GM21515 (cell line): ENCODE data around the gene HSF4.

Source experiments
- ATAC-seq: cut with Tn5 transposase; IDR thresholded peaks from one replicate; pipeline ENCODE4 v1.9.1; 2021; ENCODE audit not compliant: unreplicated experiment

Gene HSF4

DNA sequence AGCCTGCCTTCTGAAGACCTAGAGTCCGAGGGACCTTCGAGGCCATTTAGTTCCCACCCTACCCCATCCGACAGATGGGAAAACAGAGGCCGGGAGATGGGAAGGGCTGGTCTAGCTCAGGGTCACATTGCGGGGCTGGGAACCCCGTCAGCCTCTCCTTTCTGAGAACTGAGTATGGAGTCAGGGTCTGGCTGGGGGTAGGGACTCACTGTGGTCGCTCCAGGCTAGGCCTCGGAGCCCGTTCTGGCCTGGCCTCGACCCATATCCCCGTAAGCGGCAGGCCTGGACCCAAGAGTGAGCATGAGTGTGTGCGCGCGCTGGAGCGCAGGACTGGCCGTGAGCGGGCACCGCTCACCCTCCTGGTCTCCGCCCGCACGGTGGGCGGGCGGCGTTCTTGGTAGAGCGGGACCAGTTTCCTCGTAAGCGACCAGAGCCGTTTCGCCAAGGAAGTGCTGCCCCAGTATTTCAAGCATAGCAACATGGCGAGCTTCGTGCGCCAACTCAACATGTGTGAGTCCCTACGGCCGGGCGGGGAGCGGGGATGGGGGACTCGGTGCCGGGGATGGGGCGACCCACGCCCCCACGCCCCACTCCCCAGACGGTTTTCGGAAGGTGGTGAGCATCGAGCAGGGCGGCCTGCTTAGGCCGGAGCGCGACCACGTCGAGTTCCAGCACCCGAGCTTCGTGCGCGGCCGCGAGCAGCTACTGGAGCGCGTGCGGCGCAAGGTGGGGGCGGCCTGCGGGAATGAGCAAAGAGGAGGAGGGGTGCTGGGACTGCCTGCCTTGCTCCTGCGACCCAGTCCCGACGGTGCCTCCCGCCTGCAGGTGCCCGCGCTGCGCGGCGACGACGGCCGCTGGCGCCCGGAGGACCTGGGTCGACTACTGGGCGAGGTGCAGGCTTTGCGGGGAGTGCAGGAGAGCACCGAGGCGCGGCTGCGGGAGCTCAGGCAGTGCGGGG, 855 bp downstream of the HSF4 start:
- no peak for ATAC-seq

DNA sequence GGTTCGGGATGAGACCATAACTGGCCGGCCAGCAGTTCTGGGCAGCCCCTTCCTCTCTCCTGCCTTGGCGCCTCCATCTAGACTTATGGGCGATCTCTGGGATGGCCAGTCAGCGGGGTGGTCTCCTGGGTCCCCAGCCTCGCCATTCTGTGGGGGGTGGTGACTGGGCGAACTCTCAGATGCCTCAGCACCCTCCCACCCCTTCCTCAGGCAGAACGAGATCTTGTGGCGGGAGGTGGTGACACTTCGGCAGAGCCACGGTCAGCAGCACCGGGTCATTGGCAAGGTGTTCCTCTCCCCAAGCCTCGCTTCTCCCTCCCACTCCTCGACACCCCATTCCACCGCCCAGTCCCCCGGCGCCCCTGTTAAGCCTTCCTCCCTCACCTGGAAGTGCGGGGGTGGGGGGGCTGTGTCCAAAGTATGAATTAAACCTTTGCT, 1.6 kb downstream of the HSF4 start:
- ATAC-seq = no peak

DNA sequence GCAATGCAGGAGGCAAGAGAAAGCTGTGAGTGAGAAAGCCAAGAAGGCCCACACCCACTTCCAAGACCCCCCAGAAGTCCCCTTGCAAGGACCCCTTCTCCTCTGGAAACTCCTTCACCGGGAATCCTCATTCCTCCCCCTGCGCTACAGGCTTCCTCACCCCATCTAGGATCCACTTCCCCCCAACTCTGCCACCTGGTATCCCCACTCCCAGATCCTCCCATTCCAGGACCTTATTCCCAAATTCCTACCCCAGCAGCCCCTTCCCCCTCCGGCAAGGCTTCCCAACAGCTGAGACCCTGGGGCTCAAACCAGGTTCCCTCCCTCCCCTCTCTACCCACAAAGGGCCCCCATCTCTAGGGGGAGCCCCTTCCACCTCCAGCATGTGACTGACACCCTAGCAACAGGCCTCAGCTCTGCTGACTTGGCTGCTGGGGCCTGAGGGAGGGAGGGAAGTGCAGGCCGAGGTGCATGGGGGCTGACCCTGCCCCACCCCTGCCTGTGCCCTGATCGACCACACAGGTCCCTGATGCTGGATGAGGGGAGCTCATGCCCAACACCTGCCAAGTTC, 2.1 kb downstream of the HSF4 start:
- no peak for ATAC-seq

DNA sequence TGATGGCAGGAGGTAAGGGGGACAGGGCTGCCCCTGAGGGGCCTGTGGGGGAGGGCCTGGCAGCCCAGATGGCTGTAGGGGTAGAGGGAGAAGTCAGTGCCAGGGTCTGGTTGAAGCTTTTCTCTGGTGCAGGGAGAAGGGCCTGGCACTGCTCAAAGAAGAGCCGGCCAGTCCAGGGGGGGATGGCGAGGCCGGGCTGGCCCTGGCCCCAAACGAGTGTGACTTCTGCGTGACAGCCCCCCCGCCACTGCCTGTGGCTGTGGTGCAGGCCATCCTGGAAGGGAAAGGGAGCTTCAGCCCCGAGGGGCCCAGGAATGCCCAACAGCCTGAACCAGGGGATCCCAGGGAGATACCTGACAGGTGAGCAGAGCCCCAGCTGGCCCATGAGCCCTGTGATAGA, 3.0 kb downstream of the HSF4 start:
- no peak for ATAC-seq

DNA sequence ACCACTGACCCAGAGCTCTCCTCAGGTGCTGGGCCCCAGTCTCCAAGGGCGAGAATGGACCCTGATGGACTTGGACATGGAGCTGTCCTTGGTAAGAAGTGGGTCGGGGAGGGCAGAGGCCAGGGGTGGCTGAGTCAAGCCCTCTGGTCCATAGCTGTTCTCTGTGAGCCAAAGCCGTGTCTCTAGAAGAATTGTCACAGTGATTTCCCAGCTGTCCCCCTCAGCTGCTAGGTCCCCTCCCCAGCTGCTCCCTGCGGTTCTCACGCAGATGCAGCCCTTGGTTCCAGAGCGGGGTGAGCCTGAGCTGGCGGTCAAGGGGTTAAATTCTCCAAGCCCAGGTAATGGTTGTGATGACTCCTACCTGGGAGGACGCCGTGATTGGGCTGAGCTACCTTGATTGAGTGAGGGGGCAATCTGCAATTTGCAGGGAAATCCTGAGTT, 4.5 kb downstream of the HSF4 start:
- no peak for ATAC-seq

DNA sequence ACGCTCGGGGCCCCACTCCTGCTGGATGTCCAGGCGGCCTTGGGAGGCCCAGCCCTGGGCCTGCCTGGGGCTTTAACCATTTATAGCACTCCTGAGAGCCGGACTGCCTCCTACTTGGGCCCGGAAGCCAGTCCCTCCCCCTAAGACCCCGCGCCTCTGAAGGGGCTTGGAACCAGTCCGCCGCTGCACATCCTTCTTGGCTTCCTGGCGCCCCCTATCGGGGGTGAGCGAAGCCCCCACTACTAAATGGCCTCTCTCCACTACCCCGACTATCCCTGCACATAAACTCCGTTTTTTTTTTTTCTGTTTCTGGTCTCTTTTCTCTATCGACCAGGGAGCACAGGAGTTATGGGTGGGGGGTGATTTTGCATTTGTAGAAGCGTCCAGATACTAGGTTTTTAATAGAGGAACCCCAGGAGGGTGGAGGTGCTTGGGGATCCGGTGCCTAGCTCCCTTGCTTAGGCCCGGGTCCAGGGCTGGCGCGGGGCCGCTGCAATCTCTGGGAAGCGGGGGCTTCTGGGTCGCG, 5.2 kb downstream of the HSF4 start:
- ATAC-seq = no peak

DNA sequence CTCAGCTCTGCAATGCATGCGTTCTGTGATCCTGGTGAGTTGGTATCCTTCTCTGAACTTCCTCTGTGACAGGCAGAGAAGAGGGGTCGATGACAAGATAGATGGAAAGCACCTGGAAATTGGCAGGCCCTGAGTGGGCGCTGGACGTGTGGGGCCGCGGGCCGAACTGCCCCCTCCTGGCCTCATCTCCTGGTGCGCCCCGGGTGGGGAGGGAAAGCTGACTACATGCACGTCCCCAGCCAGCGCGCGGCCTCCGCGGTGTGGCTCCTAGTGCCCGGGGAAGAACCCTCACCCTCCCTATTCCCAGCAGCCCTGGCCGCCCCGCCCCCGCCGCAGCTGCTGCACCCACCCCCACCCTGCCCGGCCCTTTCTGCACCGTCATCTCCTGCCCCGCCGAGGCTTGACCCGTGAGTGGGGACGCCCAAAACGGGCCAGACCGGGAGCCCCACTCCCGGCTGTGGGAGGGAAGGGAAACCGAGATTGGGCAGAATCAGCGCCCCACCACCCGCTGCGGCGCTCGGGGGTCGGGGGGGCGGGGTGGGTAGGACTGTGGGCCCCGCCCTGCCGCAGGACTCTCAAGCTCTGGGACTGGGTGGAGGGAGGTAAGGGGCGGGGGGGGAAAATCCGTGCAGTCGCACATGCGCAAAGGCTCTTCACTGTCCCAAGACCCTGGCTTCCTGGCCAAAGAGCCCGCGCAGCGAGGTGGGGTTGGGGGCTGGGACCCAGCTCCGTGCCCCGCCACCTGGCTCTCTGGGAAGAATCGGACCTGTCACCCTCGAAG, 5.8 kb downstream of the HSF4 start, which contains the start of gene NOL3:
Gene NOL3, plus strand, starts transcription at position 371 of the 781 bp plus-strand sequence.
- no peak for ATAC-seq

DNA sequence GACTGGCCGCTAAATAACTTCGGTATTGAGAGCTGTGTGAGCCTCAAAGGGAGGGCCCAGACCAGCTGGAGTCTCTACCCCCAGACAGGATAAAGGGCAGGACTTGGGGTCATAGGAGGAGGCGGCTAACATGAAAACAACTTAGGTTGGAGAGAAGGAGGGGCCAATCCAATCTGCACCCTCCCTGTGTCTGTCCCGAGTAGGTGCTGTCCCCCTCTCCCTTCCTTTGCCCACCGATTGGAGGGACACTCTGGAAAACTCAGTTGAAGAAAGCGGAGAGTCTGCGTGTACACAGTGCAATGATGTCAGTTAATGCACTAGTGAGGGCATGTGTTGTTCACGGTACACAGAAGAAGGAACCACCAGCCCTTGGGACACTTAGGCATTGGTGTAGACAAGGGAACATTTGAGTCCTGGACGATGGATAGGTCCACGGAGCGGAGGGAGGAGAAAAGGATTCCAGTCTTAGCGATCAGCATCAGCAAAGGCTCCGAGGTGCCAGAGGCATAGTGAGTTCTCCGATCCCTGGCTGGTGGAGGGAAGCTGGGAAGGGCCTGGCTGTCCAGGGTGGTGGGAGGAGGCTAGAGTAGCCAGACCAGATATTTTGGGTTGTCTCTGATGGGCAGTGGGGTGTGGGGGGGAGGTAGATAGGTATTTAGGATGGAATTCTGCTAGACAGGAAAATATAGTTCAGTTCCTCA, 6.6 kb downstream of the HSF4 start:
- ATAC-seq = no peak

DNA sequence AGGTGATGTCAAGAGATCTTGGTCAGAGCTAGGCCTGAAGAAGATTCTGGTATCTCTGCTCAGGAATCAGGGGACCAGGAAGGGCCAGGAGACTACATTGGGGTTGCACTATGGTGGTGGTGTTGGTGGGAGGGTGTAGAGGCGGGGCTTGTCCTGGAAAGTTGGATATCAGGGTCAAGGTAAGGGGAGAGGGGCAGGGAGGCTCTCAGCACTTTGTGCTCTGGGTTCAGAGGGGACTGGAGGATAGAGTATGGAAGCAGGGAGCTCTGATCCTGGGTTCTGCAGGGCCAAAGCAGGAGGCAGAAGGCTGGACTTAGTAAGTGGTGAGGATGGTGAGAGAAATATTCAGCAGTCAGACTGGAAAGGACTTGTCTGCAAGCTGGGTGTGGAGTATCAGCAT, 8.8 kb downstream of the HSF4 start:
- ATAC-seq = no peak

DNA sequence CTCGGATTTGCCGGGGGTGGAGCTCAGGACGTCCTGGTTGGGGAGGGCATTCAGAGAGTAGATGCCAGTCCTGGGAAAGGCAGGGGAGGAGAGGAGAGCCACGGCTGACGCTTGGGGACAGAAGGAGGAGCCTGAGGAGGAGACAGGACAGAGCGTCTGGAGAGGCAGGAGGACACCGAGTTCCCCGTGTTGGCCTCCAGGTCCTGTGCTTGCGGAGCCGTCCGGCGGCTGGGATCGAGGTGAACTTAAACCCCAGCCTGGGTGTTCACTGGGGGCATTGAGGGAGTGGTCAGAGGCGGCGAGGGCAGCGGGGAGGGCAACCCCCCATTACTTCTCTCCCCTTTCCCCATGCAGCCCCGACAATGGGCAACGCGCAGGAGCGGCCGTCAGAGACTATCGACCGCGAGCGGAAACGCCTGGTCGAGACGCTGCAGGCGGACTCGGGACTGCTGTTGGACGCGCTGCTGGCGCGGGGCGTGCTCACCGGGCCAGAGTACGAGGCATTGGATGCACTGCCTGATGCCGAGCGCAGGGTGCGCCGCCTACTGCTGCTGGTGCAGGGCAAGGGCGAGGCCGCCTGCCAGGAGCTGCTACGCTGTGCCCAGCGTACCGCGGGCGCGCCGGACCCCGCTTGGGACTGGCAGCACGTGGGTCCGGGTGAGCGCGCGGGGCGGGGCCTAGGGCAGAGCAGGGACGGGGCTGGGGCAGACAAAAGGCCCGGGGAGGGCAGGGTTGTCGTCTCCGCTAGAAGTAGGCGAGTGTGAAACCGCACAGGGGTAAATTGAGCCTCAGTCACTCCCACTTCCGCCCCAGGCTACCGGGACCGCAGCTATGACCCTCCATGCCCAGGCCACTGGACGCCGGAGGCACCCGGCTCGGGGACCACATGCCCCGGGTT, 9.5 kb downstream of the HSF4 start:
- no peak for ATAC-seq

DNA sequence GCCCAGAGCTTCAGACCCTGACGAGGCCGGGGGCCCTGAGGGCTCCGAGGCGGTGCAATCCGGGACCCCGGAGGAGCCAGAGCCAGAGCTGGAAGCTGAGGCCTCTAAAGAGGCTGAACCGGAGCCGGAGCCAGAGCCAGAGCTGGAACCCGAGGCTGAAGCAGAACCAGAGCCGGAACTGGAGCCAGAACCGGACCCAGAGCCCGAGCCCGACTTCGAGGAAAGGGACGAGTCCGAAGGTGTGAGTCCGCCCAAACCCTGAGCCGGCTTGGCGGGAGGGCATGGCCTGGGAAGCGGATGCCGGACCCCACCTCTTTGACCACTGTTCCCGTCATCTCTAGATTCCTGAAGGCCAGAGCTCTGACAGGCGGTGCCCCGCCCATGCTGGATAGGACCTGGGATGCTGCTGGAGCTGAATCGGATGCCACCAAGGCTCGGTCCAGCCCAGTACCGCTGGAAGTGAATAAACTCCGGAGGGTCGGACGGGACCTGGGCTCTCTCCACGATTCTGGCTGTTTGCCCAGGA, 10.2 kb downstream of the HSF4 start:
- no peak for ATAC-seq

DNA sequence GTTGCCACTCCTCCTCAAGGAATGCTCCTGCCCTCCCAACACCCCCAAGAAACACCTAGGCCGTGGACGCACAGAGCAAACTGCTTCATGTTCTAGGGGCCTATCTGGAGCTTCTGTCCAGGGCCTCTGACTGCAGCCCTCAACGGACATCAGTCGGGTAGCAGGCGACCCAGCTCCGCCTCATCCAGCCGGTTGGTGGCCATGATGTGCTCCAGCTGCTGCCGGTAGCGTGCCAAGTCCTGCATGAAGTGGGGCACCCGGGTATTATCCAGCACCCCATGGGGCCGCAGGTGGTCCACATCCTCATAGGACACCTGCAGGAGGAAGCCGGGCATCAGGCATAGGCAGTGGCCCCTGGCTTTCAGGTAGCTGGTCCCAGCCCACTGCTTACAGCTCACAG, 12.1 kb downstream of the HSF4 start:
- ATAC-seq = no peak

DNA sequence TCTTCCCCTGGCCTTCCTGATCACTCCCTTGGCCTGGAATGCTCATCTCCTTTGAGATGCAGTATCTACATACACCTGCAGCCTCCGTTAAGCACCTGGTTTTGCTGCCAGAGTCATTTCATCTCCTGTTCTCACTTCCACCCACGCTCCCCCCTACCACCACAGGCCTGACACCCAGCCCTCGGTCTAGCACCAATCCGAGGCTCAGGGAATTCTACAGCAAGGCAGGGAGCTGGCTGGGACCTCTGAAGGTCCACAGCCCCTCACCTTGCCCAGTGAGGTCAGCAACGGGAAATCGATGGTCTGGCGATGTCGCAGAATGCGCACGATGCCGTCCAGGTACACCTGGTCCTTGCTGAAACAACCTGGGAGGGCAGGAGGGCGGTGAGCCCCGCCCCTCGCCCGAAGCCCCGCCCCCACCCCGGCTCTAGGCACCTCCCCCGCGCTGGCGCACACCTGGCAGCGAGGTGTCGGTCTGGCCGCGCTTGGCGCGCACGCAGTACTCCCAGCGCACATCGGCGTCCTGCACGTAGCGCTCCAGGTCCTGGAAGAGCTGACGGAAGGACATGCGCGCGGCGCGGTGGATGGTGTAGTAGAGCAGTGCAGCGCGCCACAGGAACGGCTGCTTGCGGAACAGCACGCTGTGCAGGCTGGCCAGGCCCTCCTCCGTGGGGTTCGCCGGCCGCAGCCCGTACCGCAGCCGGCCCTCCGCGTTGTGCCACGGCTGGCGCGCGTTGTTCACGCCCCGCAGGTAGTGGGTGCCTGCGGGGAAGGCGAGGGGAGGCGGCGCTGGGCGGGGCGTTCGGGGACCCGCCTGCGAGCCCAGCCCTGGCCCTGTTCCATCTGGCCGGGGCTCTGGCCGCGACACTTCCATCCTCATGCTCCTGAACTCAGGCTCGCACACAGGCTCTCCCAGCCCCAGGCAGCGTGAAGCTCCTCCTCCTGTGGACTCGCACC, 13.5 kb downstream of the HSF4 start:
- no peak for ATAC-seq

DNA sequence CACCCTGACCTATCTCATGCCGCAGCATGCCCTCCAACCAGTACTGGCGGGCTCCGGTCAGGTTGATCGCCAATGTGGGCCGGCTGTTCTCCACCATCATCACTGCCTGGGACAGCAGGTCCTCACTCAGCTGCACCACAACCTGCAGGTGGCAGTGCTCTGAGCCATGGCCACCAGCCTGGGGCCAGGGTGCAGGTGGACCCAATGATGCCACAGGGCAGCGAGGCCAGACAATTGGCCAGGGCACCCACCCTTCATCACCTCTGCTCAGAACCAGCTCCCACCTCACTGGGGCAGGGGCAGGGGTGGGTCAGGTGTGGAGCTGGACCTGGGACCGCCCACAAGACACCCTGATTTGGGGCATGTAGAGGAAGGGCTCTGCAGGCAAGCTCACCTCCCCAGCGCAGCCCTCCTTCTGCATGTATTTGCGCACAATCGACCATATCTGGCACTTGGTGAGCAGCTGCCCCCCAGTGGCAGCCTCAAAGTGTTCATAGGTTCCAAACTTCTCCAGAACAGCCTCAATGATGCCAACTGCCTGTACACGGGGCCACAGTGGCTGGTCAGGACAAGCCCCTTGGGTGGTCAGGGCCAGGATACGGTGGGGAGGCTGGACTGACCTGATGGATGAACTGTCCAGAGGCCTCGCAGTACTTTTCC, 15.0 kb downstream of the HSF4 start:
- ATAC-seq = no peak

DNA sequence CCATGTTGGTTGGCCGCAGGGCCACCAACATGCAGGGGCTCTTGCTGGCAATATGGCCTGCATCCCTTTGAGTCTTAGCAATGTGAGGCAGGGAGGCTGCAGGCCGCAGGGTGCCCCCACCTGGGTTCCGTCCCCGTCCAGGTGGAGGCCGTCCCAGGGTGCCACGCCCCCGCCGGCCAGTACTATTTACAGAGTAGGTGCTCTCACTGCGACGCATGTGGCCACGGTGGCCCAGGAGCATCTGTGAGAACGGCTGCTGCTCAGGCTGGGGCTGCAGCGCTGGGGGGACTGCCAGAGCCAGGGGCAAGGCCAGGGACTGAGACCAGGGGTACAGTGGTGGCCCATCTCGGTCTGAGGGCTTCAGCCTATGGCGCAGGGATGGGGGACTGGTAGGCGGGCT, 15.6 kb downstream of the HSF4 start:
- ATAC-seq = no peak

DNA sequence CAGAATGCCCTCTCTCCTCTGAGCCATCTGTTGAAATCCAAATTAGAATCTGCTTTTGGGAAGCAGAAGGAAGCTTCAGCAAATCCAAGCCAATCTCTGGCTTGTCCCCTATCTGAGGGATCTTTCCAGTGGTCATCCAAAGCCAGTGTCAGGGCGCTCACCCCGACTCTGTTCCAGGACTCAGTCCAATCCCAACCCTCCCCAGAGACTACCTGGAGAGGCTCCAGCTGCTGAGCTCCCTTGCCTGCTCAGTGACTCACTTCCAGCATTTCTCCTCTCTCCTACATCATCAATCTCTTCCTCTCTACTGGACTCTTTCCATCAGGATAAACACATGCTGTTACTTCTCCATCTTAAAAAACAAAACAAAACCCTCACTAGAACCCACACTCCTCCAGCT, 16.8 kb downstream of the HSF4 start:
- ATAC-seq = no peak

DNA sequence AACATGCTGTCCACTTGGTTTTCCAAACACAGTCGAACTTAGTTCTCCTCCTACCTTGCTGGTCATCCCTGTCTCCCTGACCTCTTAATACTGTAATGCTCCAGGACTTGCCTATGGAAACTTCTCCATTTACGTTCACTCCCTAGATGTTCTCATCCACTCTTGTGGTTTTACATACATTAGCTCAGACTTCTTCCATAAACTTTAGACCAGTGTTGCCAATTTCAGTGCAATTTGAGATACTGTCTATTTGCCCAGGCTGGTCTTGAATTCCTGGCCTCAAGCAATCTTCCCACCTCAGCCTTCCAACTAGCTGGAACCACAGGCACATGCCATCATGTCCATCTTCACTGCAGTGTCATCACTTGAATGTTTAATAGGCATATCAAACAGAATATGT, 17.7 kb downstream of the HSF4 start:
- ATAC-seq = no peak

DNA sequence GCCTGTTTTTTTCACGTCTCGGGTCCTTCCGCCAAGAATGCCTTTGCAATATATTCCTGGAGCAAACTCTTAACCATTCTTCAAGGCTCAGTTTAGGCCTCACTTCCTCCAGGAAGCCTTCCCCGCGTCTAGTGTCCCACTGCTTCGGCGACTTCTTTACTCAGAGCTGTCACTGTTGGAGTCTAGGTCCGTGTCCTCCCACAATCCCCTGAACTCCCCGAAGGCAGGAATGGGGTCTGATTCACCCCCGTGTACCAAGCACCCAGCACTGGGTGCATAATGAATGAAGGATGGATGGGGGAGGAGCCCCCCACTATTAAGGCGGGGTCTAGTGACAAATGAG, 18.7 kb downstream of the HSF4 start:
- ATAC-seq = no peak
